GM15510 (cell line): Measurements from ENCODE around the gene ATF6.

ENCODE experiments used
- POLR2A ChIP-seq: IDR thresholded peaks from 3 replicates; pipeline ENCODE4 v1.6.1; 2011; ENCODE audit warnings: borderline replicate concordance; ENCODE audit not compliant: insufficient read length; ENCODE audit errors: extremely low read depth

ATF6 gene

GRCh38 chr1:161728376-161729226, 37.5 kb upstream of the ATF6 start:
- TF ChIP-seq POLR2A, result no peak

GRCh38 chr1:161730050-161730564, 36.0 kb upstream of the ATF6 start:
- TF ChIP-seq POLR2A, result no peak

- no peak for TF ChIP-seq POLR2A
Observed at GRCh38 chr1:161731241-161731640, 34.9 kb upstream of the ATF6 start.

DNA sequence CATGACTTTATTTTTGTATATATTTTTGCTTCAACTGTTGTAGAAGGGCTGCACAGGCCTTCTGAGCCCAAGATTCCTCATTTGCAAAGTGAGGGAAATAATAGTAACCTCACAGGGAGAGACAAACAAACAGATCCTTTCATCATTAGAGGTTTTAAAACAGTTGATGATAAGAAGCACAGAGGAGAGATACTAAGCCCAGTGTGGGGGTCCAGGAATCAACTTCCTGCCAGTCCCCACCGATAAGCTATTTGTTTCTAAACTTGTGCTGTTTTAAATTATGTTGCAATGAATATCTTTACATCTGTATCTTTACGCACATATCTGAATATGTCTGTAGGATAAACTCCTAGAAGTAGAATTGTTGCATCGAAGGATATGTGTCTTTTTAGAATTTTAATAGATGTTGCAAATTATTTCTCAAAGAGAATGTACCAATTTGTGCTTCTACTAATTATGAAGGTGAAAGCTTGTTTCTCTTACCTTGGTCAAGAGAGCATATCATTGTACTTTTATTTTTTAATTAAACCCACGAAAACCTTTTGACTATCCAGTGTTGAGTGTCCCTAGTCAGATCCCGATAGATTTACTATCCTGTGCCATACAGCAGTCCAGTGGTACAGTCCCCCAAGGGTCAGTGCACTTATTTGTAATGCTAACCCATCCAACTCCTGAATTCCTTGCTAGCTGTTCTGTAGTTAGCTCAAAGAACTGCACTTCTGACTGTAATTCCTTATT, 34.0 kb upstream of the ATF6 start:
- TF ChIP-seq POLR2A, result no peak

GRCh38 chr1:161733526-161733925, 32.6 kb upstream of the ATF6 start:
- TF ChIP-seq POLR2A, result no peak

DNA sequence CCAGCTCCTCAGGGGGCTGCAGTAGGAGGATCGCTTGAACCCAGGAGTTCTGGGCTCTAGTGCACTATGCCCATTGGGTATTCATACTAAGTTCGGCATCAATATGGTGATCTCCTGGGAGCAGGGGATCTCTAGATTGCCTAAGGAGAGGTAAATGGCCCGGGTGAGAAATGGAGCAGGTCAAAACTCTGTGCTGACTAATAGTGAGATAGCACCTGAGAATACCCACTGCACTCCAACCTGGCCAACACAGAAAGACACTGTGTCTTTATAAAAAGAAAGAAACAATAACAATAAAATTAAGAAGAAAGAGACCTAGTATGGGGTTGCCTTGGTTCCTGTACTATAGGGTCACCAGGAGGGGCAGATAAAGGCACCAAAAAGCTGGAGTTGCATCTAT, 30.3 kb upstream of the ATF6 start:
- no peak for TF ChIP-seq POLR2A

- TF ChIP-seq POLR2A, result no peak
Observed at GRCh38 chr1:161736335-161736969, 29.7 kb upstream of the ATF6 start.

- TF ChIP-seq POLR2A, result no peak
Observed at GRCh38 chr1:161737625-161738024, 28.5 kb upstream of the ATF6 start.

DNA sequence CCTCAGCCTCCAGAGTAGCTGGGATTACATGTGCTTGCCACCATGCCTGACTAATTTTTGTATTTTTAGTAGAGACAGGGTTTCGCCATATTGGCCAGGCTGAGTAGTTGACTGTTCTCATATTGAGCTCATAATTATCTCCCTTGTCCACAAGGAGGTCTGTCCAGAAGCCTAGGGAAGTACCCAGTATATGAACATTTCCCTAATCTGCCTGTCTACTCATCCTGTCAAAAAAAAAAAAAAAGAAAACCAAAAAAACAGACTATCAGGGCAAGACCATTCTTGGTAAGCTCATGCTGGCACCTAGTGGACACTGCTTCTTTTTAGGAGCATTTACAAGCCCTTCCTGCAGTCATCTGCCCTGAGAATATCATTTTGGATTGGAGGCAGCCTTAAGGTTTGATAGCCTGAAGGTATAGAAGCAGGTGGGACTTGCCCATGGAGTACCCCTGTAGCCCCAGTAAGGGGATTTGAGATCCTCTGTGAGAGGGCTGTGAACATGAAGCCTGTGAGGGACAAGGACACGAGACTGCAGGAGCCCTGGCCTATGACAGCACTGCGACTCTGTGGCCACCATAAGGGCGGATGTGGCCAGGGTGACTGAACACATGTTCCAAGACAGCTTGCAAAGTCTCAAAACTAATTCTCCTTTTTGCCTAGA, 27.4 kb upstream of the ATF6 start:
- peak; percentile 23 for TF ChIP-seq POLR2A

- no peak for TF ChIP-seq POLR2A
Observed at GRCh38 chr1:161739865-161740566, 26.1 kb upstream of the ATF6 start.

DNA sequence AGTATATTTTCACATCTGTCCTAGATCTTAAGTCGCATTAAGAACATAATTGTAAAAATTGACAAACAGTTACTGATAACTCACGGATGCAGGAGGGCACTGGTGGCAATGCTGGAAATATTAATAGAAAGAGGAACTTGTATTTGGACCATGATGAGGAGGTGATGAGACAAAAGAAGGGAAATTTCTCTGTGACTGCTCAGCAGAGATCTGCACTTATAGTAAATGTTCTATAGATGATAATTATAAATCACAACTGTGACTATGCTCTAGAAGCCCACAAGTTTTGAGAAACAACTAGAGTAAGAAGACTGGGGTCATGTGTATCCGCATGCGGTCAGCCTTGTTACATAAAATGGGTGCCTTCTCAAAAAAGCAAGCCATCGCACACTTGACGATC, 25.2 kb upstream of the ATF6 start:
- no peak for TF ChIP-seq POLR2A

- TF ChIP-seq POLR2A, result no peak
Observed at GRCh38 chr1:161743231-161743630, 22.9 kb upstream of the ATF6 start.

DNA sequence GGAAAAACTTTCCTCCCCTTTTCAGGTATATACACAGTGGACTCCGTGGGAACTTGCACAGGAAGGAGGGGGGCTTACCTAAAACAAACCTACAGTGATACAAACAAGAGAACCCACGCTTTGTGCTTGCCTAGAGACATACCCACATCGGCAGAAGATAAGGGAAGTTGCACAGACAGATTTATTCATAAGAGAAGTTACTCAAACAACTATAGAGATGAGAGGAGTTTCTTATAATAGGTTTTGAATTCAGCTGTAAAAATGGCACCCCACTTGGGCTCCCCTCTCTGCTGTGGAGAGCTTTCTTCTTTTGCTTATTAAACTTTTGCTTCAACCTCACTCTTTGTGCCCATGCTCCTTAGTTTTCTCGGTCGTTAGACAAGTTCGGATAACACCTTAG, 18.3 kb upstream of the ATF6 start:
- TF ChIP-seq POLR2A, result no peak

- TF ChIP-seq POLR2A, result peak; percentile 89
Observed at GRCh38 chr1:161749509-161750407, 16.4 kb upstream of the ATF6 start, which contains the start of gene DUSP12. Gene DUSP12 (plus strand): TSS chr1:161749786. CDS start chr1:161749802, 16 bp downstream.
